PC-3 (cell line): Measurements from ENCODE around the gene SDR42E1.

Experiments used
- EZH2 ChIP-seq: fragments of 300-600 bp; sonication (generic); IDR thresholded peaks from one replicate; pipeline ENCODE4 v1.6.1; 2017; ENCODE audit warnings: antibody characterized with exemption, mild to moderate bottlenecking, low read length; ENCODE audit not compliant: unreplicated experiment
- EZH2phosphoT487 ChIP-seq: fragments of 300-600 bp; sonication (generic); IDR thresholded peaks from 2 replicates; pipeline ENCODE4 v1.6.1; 2018; ENCODE audit warnings: mild to moderate bottlenecking, antibody characterized with exemption, low read length, borderline replicate concordance
- TF ChIP-seq, protein P1 (sequence below): fragments of 300-600 bp; sonication (generic); conservative IDR thresholded peaks from 2 replicates; pipeline ENCODE4 v1.5.1; 2017; ENCODE audit warnings: antibody characterized with exemption, low read depth, mild to moderate bottlenecking, low read length

DNA sequence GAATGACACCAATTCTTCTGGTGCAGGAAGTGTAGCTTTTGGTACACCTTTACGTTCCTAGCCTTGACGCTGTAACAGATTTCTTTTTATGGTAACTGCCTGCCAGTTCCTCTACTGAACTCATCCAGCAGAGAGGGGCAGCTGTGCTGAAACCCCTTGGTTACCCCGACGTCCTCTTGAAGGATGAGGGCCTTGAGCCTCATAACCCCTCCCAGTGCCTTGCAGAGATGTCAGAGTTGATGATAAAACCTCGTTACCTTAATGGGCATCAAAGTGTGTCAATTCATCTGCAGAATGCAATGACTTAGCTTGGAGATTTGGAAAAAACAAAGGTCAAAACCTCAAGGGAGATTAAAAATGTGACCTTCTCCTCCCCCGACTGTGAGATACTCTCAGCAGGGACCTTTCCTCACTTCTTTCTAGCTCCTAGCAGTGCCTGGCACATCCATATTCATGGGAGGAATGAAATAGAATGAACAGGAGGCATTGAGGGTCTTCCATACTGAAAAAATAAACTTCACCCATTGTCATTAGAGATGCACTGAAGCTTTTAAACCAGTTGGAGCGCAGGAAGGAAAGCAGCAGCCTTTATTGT is 69.2 kb downstream of the SDR42E1 start:
- TF ChIP-seq EZH2phosphoT487 (no peak), EZH2 (no peak)
- TF ChIP-seq, protein P1, sequence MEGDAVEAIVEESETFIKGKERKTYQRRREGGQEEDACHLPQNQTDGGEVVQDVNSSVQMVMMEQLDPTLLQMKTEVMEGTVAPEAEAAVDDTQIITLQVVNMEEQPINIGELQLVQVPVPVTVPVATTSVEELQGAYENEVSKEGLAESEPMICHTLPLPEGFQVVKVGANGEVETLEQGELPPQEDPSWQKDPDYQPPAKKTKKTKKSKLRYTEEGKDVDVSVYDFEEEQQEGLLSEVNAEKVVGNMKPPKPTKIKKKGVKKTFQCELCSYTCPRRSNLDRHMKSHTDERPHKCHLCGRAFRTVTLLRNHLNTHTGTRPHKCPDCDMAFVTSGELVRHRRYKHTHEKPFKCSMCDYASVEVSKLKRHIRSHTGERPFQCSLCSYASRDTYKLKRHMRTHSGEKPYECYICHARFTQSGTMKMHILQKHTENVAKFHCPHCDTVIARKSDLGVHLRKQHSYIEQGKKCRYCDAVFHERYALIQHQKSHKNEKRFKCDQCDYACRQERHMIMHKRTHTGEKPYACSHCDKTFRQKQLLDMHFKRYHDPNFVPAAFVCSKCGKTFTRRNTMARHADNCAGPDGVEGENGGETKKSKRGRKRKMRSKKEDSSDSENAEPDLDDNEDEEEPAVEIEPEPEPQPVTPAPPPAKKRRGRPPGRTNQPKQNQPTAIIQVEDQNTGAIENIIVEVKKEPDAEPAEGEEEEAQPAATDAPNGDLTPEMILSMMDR: no peak
